Loucy (cell line): ENCODE measurements around the gene PAX1.

ENCODE experiments used
- H2AFZ ChIP-seq: fragments of 200-600 bp; sonication (generic); 2 replicates; pipeline ENCODE4 v1.6.0; 2016; ENCODE audit warnings: antibody characterized with exemption, mild to moderate bottlenecking, low read length, moderate library complexity
- H3F3A ChIP-seq: fragments of 200-600 bp; 2 replicates; pipeline ENCODE4 v1.6.0; 2016; ENCODE audit warnings: antibody characterized with exemption, low read depth, mild to moderate bottlenecking
- H3K27me3 ChIP-seq: fragments of 200-600 bp; sonication (generic); 2 replicates; pipeline ENCODE4 v1.6.1; 2014; ENCODE audit warnings: low read length, mild to moderate bottlenecking; ENCODE audit not compliant: insufficient read depth, poor library complexity, severe bottlenecking
- H3K36me3 ChIP-seq: fragments of 200-600 bp; sonication (generic); 2 replicates; pipeline ENCODE4 v1.6.1; 2016; ENCODE audit warnings: low read length; ENCODE audit not compliant: insufficient read depth
- H3K4me1 ChIP-seq: fragments of 200-600 bp; sonication (generic); 2 replicates; pipeline ENCODE4 v1.5.1; 2014; ENCODE audit warnings: low read length, mild to moderate bottlenecking; ENCODE audit not compliant: insufficient read depth, poor library complexity, severe bottlenecking
- H3K4me2 ChIP-seq: fragments of 200-600 bp; sonication (generic); 2 replicates; pipeline ENCODE4 v1.6.0; 2014; ENCODE audit warnings: antibody characterized with exemption, low read length, low read depth, mild to moderate bottlenecking; ENCODE audit not compliant: poor library complexity, severe bottlenecking
- H3K4me3 ChIP-seq: fragments of 200-600 bp; sonication (generic); 2 replicates; pipeline ENCODE4 v1.5.1; 2014; ENCODE audit warnings: low read length, mild to moderate bottlenecking, mixed read lengths; ENCODE audit not compliant: poor library complexity, severe bottlenecking
- H3K79me2 ChIP-seq: fragments of 200-600 bp; sonication (generic); 2 replicates; pipeline ENCODE4 v1.6.1; 2014; ENCODE audit warnings: low read length; ENCODE audit not compliant: insufficient read depth
- H3K9ac ChIP-seq: fragments of 200-600 bp; sonication (generic); 2 replicates; pipeline ENCODE4 v1.6.0; 2014; ENCODE audit warnings: mild to moderate bottlenecking, low read depth, low read length, moderate library complexity; ENCODE audit not compliant: poor library complexity, severe bottlenecking
- H3K9me2 ChIP-seq: fragments of 200-600 bp; sonication (generic); replicated peaks from 2 replicates; pipeline ENCODE4 v1.6.1; 2016; ENCODE audit warnings: low read depth, low read length, mixed read lengths
- H3K9me3 ChIP-seq: fragments of 200-600 bp; sonication (generic); 2 replicates; pipeline ENCODE4 v1.6.1; 2014; ENCODE audit warnings: mild to moderate bottlenecking, antibody characterized with exemption, low read length, low read depth; ENCODE audit not compliant: insufficient read depth
- H4K20me1 ChIP-seq: fragments of 200-600 bp; sonication (generic); 2 replicates; pipeline ENCODE4 v1.6.0; 2014; ENCODE audit warnings: antibody characterized with exemption, low read length, mild to moderate bottlenecking; ENCODE audit not compliant: insufficient read depth, poor library complexity, severe bottlenecking
- CTCF ChIP-seq: fragments of 200-600 bp; sonication (generic); conservative IDR thresholded peaks from 2 replicates; pipeline ENCODE4 v1.5.1; 2014; ENCODE audit warnings: mild to moderate bottlenecking, antibody characterized with exemption, low read length
- EZH2phosphoT487 ChIP-seq: fragments of 200-600 bp; IDR thresholded peaks from 2 replicates; pipeline ENCODE4 v1.6.1; 2018; ENCODE audit warnings: antibody characterized with exemption, mild to moderate bottlenecking, moderate library complexity, borderline replicate concordance

PAX1 gene

GRCh38 chr20:21698494-21699215, 6.8 kb upstream of the PAX1 start:
- no peak overlapping the region for H3K4me2 ChIP-seq
- no peaks in the 10 kb centered on the region for H3K79me2 ChIP-seq
- no peaks in the 10 kb centered on the region for H3K9me2 ChIP-seq
- no peaks in the 10 kb centered on the region for H3K27me3 ChIP-seq
- H3K36me3 ChIP-seq, result no peaks in the 10 kb centered on the region
- no peak overlapping the region for H3K4me3 ChIP-seq
- H3F3A ChIP-seq, result no peaks in the 10 kb centered on the region
- H3K9ac ChIP-seq, result no peak overlapping the region
- peaks cover 9% of the 10 kb centered on the region for H3K4me1 ChIP-seq
- TF ChIP-seq CTCF (no peak), EZH2phosphoT487 (no peak)
- no peaks in the 10 kb centered on the region for H3K9me3 ChIP-seq
- H2AFZ ChIP-seq, result no peak overlapping the region
- no peaks in the 10 kb centered on the region for H4K20me1 ChIP-seq

GRCh38 chr20:21699216-21699508, 6.3 kb upstream of the PAX1 start:
- H3K4me2 ChIP-seq, result no peak overlapping the region
- H3K4me3 ChIP-seq, result no peak overlapping the region
- H4K20me1 ChIP-seq, result no peaks in the 10 kb centered on the region
- peaks cover 9% of the 10 kb centered on the region for H3K4me1 ChIP-seq
- H3K9ac ChIP-seq, result no peak overlapping the region
- no peak for TF ChIP-seq CTCF
- TF ChIP-seq EZH2phosphoT487, result no peak
- H2AFZ ChIP-seq, result no peak overlapping the region
- no peaks in the 10 kb centered on the region for H3K36me3 ChIP-seq
- H3K79me2 ChIP-seq, result no peaks in the 10 kb centered on the region
- H3K9me2 ChIP-seq, result no peaks in the 10 kb centered on the region
- no peaks in the 10 kb centered on the region for H3K9me3 ChIP-seq
- H3K27me3 ChIP-seq, result no peaks in the 10 kb centered on the region
- no peaks in the 10 kb centered on the region for H3F3A ChIP-seq

- Histone ChIP-seq H3K9me3 (no peaks in the 10 kb centered on the region), H3F3A (no peaks in the 10 kb centered on the region), H3K9ac (no peak overlapping the region), H4K20me1 (no peaks in the 10 kb centered on the region), H3K9me2 (no peaks in the 10 kb centered on the region), H2AFZ (no peak overlapping the region), H3K4me1 (peaks cover 9% of the 10 kb centered on the region), H3K79me2 (no peaks in the 10 kb centered on the region), H3K27me3 (no peaks in the 10 kb centered on the region), H3K4me3 (no peak overlapping the region), H3K36me3 (no peaks in the 10 kb centered on the region), H3K4me2 (no peak overlapping the region)
- TF ChIP-seq CTCF, result no peak
These were observed 4.1 kb upstream of the PAX1 start for GRCh38 chr20:21701171-21701876.
